Erythroblast (primary cell): ENCODE data around the gene LEMD1.

ENCODE experiments used
- DNase-seq, 2 experiments: peaks; one replicate each; lab custom pipeline; 2025; lab: John Stamatoyannopoulos, UW
- GATA1 ChIP-seq: IDR thresholded peaks from 2 replicates; pipeline ENCODE4 v1.6.1; 2011; ENCODE audit warnings: low read depth, mild to moderate bottlenecking, control low read depth, low read length, moderate library complexity
- POLR2A ChIP-seq: IDR thresholded peaks from 2 replicates; pipeline ENCODE4 v1.6.1; 2011; ENCODE audit warnings: mild to moderate bottlenecking, low read length

LEMD1 gene

GRCh38 chr1:205421798-205422197 is at the start of gene LEMD1:
Gene LEMD1 (minus strand): TSS chr1:205422056. CDS start chr1:205420536, 1,520 bp downstream.
- DNase-seq = no peak

GRCh38 chr1:205470131-205470530 is 48.3 kb upstream of the LEMD1 start:
- no peak for TF ChIP-seq POLR2A
- no peak for TF ChIP-seq GATA1
- DNase-seq = no peak

More at GRCh38 chr1:205421798-205422197, at the start of gene LEMD1:
- TF ChIP-seq GATA1 = no peak
- no peak for TF ChIP-seq POLR2A

- TF ChIP-seq GATA1 (no peak), POLR2A (no peak)
- DNase-seq = no peak
Measured at GRCh38 chr1:205466595-205467220, 44.9 kb upstream of the LEMD1 start.

- TF ChIP-seq GATA1 (no peak), POLR2A (no peak)
- DNase-seq = no peak
Measured at GRCh38 chr1:205465392-205465791, 43.5 kb upstream of the LEMD1 start.

- DNase-seq = peak; percentile 6 to 13
Measured at GRCh38 chr1:205458777-205459566, 37.1 kb upstream of the LEMD1 start.

GRCh38 chr1:205456868-205457745 is 35.3 kb upstream of the LEMD1 start:
- no peak for DNase-seq
- TF ChIP-seq GATA1 = no peak
- no peak for TF ChIP-seq POLR2A

More at GRCh38 chr1:205458777-205459566, 37.1 kb upstream of the LEMD1 start:
- TF ChIP-seq GATA1 = no peak
- no peak for TF ChIP-seq POLR2A

- no peak for DNase-seq
- TF ChIP-seq GATA1 = no peak
- no peak for TF ChIP-seq POLR2A
Measured at GRCh38 chr1:205456383-205456867, 34.6 kb upstream of the LEMD1 start.

GRCh38 chr1:205455581-205456382 is 33.9 kb upstream of the LEMD1 start, which contains the start of gene BLACAT1:
Gene BLACAT1 (minus strand): TSS chr1:205456045.
- DNase-seq = no peak
- TF ChIP-seq GATA1 = no peak
- no peak for TF ChIP-seq POLR2A

- TF ChIP-seq POLR2A = no peak
- TF ChIP-seq GATA1 = no peak
- no peak for DNase-seq
Measured at GRCh38 chr1:205454903-205455335, 33.1 kb upstream of the LEMD1 start.

GRCh38 chr1:205453466-205453865 is 31.6 kb upstream of the LEMD1 start:
- DNase-seq = no peak
- TF ChIP-seq POLR2A (no peak), GATA1 (no peak)

- no peak for TF ChIP-seq GATA1
- no peak for TF ChIP-seq POLR2A
- DNase-seq = no peak
Measured at GRCh38 chr1:205452933-205453332, 31.1 kb upstream of the LEMD1 start.

GRCh38 chr1:205452364-205452763 is 30.5 kb upstream of the LEMD1 start:
- no peak for TF ChIP-seq POLR2A
- no peak for TF ChIP-seq GATA1
- no peak for DNase-seq

- no peak for TF ChIP-seq GATA1
- TF ChIP-seq POLR2A = no peak
- DNase-seq = no peak
Measured at GRCh38 chr1:205451759-205452164, 29.9 kb upstream of the LEMD1 start.

- DNase-seq = no peak
- TF ChIP-seq GATA1 (no peak), POLR2A (no peak)
Measured at GRCh38 chr1:205451202-205451601, 29.3 kb upstream of the LEMD1 start.
